ENCODE measurements around the gene HECW1.

GRCh38 chr7:43092819-43093218, 19.6 kb upstream of the HECW1 start:
- TF ChIP-seq EZH2phosphoT487 (IDR thresholded peaks at IDR 0.05) = no peak
- no peak for TF ChIP-seq CTCF (IDR thresholded peaks at IDR 0.05)
- no peak for TF ChIP-seq EZH2 (IDR thresholded peaks at IDR 0.05)

Measured in neural progenitor cell (in vitro differentiated cells).